BJ (cell line): ENCODE results near the gene KCTD20. TPM values are rescaled to one million over a fixed set of nuclear protein-coding genes. Genes with fewer than 3 reads are reported as not detected.

Source experiments
- CTCF ChIA-PET: fragments of 350-600 bp; formaldehyde crosslinking; extraction: SDS; loops from one replicate; lab custom pipeline; 2021; ENCODE audit warnings: antibody characterized with exemption, inconsistent platforms; lab: Yijun Ruan, JAX
- POLR2A ChIA-PET: fragments of 300-600 bp; sonication (Branson Sonifier 250); formaldehyde crosslinking; extraction: SDS; loops from one replicate; lab custom pipeline; 2021; ENCODE audit warnings: antibody characterized with exemption; lab: Charles Lee
- DNase-seq: peaks from one replicate; pipeline ENCODE4 v3.0.0-alpha.2; 2011; ENCODE audit warnings: low read depth
- H3K27me3 ChIP-seq: 2 replicates; pipeline ENCODE4 v1.6.0; 2011; ENCODE audit warnings: low read length; ENCODE audit not compliant: control insufficient read depth, insufficient read depth
- H3K36me3 ChIP-seq: 2 replicates; pipeline ENCODE4 v1.5.1; 2011; ENCODE audit warnings: low read length; ENCODE audit not compliant: control insufficient read depth, insufficient read depth
- H3K4me3 ChIP-seq: 2 replicates; pipeline ENCODE4 v1.5.1; 2011; ENCODE audit warnings: low read depth, mild to moderate bottlenecking, control low read depth, low read length
- CTCF ChIP-seq: IDR thresholded peaks from 2 replicates; pipeline ENCODE4 v1.5.1; 2011; ENCODE audit warnings: low read depth, mild to moderate bottlenecking, control low read depth, inconsistent platforms, low read length, moderate library complexity; ENCODE audit not compliant: insufficient read depth
- polyA plus RNA-seq: library from polyadenylated mRNA; depleted of rRNA; stranded (reverse); fragments of >200 nt; gene quantifications from 2 replicates; pipeline ENCODE4 v1.2.3, GENCODE V29; 2011

KCTD20 gene
- polyA plus RNA-seq, 1 experiment = 123 TPM

DNA sequence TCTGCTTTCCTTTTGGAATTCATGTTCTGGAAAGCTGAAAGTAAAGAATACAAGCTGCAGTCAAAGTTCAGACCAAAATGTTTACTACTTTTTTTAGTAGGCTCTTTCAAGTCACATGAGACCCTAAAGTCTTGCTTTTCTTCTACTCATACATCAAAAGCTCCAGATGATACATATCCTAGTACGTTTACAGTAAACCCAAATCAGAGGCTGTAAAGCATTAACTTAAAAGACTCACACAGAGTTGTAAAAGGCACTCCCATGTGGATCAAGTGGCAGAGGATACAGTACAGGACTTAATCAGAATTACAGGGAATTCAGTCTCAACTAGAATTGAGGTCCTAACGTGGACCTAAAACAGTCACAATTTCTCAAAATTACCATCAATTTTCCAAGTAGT is 63.8 kb downstream of the KCTD20 start:
- no peaks in the 10 kb centered on the region for H3K27me3 ChIP-seq
- H3K36me3 ChIP-seq = peaks cover 14% of the 10 kb centered on the region
- POLR2A ChIA-PET = no interaction called here
- no peak for TF ChIP-seq CTCF
- no peak overlapping the region for H3K4me3 ChIP-seq
- no peak for DNase-seq
- CTCF ChIA-PET = no interaction called here

DNA sequence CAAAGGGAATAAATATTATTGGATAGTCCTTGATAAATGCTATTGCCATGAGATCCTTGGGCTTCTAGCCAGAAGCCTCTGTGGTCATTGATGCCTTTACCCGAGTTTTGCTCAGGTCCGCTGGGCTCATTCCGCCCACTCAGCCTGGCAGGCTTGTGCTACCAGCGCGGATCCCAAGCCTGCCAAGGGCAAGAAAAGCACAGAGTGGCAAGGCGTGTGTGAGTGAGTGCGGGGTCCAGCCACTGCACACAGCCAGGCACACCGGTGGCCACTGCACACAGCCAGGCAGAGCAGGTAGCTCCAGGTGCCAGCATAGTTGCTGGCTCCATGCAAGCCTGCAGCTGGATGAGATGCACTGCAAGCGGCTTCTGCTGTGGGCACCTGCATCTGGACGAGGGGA is 65.7 kb downstream of the KCTD20 start:
- no peak for DNase-seq
- POLR2A ChIA-PET = no interaction called here
- Histone ChIP-seq H3K36me3 (peaks cover 14% of the 10 kb centered on the region), H3K27me3 (no peaks in the 10 kb centered on the region), H3K4me3 (no peak overlapping the region)
- CTCF ChIA-PET = no interaction called here
- TF ChIP-seq CTCF = no peak

DNA sequence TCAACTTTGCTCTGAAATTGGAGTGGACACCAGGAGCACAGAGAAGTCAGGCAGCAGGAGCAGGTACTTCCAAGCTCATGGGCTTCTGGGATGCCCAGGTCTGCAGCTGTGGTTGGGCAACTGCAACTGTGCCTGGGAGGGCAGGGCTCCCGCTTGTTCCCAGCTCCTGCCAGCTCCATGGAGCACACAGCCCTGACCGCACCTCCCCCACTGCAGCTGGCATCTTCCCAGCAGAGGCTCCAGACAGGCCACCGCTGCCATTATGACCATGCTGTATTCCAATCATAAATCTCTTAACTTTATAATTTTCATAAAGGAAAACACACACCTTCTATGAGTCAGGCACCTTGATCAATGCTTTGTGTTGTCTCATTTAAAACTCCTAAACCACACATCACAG is 67.6 kb downstream of the KCTD20 start:
- H3K4me3 ChIP-seq = no peak overlapping the region
- ChIA-PET POLR2A (no interaction called here), CTCF (interaction anchor here (1.3 kb wide), 1 partner anchor 104 kb away, joined by 5 read pairs; no protein-coding TSS in a partner anchor)
- no peak for TF ChIP-seq CTCF
- H3K36me3 ChIP-seq = peaks cover 17% of the 10 kb centered on the region
- no peaks in the 10 kb centered on the region for H3K27me3 ChIP-seq
- no peak for DNase-seq

- no peak overlapping the region for H3K4me3 ChIP-seq
- no peak for DNase-seq
- ChIA-PET CTCF (no interaction called here), POLR2A (no interaction called here)
- no peaks in the 10 kb centered on the region for H3K27me3 ChIP-seq
- peaks cover 11% of the 10 kb centered on the region for H3K36me3 ChIP-seq
- TF ChIP-seq CTCF = no peak
Measured at GRCh38 chr6:36514554-36515456, 72.0 kb downstream of the KCTD20 start.

GRCh38 chr6:36515844-36516243 is 73.0 kb downstream of the KCTD20 start:
- no peaks in the 10 kb centered on the region for H3K27me3 ChIP-seq
- no peak for DNase-seq
- peaks cover 8% of the 10 kb centered on the region for H3K36me3 ChIP-seq
- ChIA-PET POLR2A (no interaction called here), CTCF (interaction anchor here (1.6 kb wide), 1 partner anchor 17 kb away, joined by 9 read pairs; no protein-coding TSS in a partner anchor)
- TF ChIP-seq CTCF = no peak
- no peak overlapping the region for H3K4me3 ChIP-seq
